ENCODE measurements around the gene P2RY13. TPM values are rescaled to one million over a fixed set of nuclear protein-coding genes. Genes with fewer than 3 reads are reported as not detected.

P2RY13 gene
- total and polyA plus RNA-seq, 2 of the 4 experiments (the other 2 are of a cell fraction): not detected

DNA sequence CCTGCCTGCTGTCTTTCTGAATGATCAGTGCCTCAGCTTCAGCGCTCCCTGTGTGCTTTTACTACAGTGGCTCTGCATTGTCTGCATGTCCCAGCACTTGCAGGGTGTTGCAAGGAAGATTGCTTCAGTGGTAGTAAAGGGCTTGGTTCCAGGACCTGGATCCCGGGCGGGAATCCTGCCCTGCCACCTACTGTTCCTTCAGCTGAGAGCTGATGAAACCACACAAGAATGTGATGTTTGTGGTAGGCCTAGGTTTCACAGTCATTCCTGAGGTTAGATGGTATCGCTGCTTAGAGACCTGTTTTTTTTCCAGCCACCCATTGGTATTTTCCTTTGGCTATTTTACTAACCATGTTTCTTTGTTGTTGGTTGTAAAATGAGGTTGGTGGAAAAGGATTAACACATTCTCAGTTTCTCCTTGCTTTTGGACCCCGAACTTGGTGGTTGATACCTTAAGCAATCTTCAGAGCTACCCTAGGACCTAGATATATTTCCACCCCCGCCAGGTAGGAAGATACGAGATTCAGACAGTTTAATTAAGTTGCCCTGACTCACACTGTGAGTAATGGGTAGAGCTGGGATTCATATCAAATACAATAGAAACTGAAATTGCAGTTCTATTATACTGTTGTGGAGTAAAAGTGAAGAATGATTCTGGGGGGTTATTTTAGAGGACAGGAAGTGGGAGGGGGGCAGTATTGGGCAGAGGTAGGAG is 24.1 kb downstream of the P2RY13 start (continued):
- TF ChIP-seq, protein P1, sequence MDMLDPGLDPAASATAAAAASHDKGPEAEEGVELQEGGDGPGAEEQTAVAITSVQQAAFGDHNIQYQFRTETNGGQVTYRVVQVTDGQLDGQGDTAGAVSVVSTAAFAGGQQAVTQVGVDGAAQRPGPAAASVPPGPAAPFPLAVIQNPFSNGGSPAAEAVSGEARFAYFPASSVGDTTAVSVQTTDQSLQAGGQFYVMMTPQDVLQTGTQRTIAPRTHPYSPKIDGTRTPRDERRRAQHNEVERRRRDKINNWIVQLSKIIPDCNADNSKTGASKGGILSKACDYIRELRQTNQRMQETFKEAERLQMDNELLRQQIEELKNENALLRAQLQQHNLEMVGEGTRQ (IDR thresholded peaks at IDR 0.05; ENCODE audit: low read depth, low read length): no peak

DNA sequence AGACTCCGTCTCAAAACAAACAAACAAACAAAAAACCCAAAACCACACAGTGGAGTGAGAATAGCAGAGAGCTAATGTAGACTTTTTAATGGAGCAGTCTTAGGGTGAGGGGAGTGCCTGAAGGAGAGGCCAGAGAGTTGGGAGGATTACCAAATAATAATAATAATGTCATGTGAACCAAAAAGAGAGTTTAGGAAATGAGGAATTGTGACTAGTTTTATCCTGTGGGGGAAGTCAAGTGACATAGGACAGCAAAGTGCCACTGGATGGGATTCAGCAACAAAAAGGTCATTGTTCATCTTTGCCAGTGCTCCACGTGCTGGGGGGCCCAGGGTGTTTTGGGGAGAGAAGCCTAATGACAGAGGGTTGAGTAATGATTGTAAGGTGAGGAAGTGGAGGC is 25.6 kb downstream of the P2RY13 start:
- Histone ChIP-seq H2BK120ac (ENCODE audit: low read depth, low read length) (0 out of 2 replicates have a peak overlapping the region, but pooled peaks have one; percentile 19), H2BK20ac (ENCODE audit: low read depth, low read length) (0 out of 2 replicates have a peak overlapping the region, but pooled peaks have one; percentile 10), H3K4me3 (ENCODE audit: insufficient read depth, low read depth, low read length) (no peak overlapping the region), H3K4me1 (ENCODE audit: control insufficient read depth, insufficient read depth, low read length) (peaks cover 15% of the 10 kb centered on the region), H3K9me3 (ENCODE audit: control insufficient read depth, insufficient read depth, low read length) (no peaks in the 10 kb centered on the region), H3K4ac (ENCODE audit: low read depth, low read length) (peak overlapping the region; percentile 25; the same call in 1 of the 2 replicates), H3K4me2 (ENCODE audit: low read depth, low read length) (no peak overlapping the region), H3K9ac (ENCODE audit: low read depth, low read length) (no peak overlapping the region), H4K8ac (ENCODE audit: low read depth in 2 of 2, low read length in 2 of 2) (no peak overlapping the region), H2AK9ac (replicated peaks; ENCODE audit: low read depth, low read length, poor library complexity) (no peak overlapping the region), H3K9me1 (ENCODE audit: insufficient read depth, low read length) (peaks cover 3% of the 10 kb centered on the region; the same call in 1 of the 2 replicates), H4K5ac (ENCODE audit: low read depth, low read length) (no peak overlapping the region), H3K27me3 (ENCODE audit: control insufficient read depth, insufficient read depth, low read length) (no peaks in the 10 kb centered on the region), H2BK5ac (ENCODE audit: low read depth, low read length, poor library complexity, severe bottlenecking) (no peak overlapping the region), H4K91ac (ENCODE audit: insufficient read depth, low read depth, low read length) (no peak overlapping the region), H3K27ac (ENCODE audit: insufficient read depth, low read length) (no peak overlapping the region), H4K20me1 (ENCODE audit: insufficient read depth, low read length) (no peaks in the 10 kb centered on the region), H2AFZ (replicated peaks; ENCODE audit: low read length, poor library complexity) (no peak overlapping the region), H3K23ac (ENCODE audit: low read depth, low read length) (no peak overlapping the region), H3K36me3 (ENCODE audit: control insufficient read depth, insufficient read depth, low read length) (no peaks in the 10 kb centered on the region), H2AK5ac (ENCODE audit: low read depth, low read length) (peak overlapping the region; percentile 20; the same call in 1 of the 2 replicates), H3K14ac (replicated peaks; ENCODE audit: low read depth, low read length) (no peak overlapping the region), H2BK15ac (ENCODE audit: low read depth, low read length) (0 out of 3 replicates have a peak overlapping the region, but pooled peaks have one; percentile 48), H3K18ac (ENCODE audit: low read depth, low read length) (0 out of 2 replicates have a peak overlapping the region, but pooled peaks have one; percentile 9), H3K56ac (ENCODE audit: extremely low read depth, insufficient read depth, low read length) (no peak overlapping the region), H3K79me1 (ENCODE audit: low read depth in 1 of 2, low read length in 2 of 2) (no peaks in the 10 kb centered on the region)
- dilution Hi-C loops (cut with HindIII; ENCODE audit: low sequenced_read_pairs, unreplicated experiment) (no loop called here), in situ Hi-C loops (cut with MboI; ENCODE audit: low sequenced_read_pairs) (no loop called here), intact Hi-C loops (cut with micrococcal nuclease) (loop anchor here (5.0 kb wide), 1 partner anchor 354 kb away; no protein-coding TSS in a partner anchor)
- no peak for DNase-seq
- CTCF ChIA-PET: interaction anchor here (1.0 to 1.2 kb wide), 2 partner anchors 12 to 22 kb away, joined by 3 to 4 read pairs; no protein-coding TSS in a partner anchor
- TF ChIP-seq SMC3 (IDR thresholded peaks at IDR 0.05; ENCODE audit: low read depth, low read length): no peak
- TF ChIP-seq POLR2A (IDR thresholded peaks at IDR 0.05; ENCODE audit: low read depth, low read length): no peak
- TF ChIP-seq, protein P2, sequence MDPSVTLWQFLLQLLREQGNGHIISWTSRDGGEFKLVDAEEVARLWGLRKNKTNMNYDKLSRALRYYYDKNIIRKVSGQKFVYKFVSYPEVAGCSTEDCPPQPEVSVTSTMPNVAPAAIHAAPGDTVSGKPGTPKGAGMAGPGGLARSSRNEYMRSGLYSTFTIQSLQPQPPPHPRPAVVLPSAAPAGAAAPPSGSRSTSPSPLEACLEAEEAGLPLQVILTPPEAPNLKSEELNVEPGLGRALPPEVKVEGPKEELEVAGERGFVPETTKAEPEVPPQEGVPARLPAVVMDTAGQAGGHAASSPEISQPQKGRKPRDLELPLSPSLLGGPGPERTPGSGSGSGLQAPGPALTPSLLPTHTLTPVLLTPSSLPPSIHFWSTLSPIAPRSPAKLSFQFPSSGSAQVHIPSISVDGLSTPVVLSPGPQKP (IDR thresholded peaks at IDR 0.05; ENCODE audit: borderline replicate concordance, low read depth, low read length): no peak
- no peak for TF ChIP-seq FOS (IDR thresholded peaks at IDR 0.05; ENCODE audit: low read depth, low read length)
- no peak for TF ChIP-seq RAD21 (IDR thresholded peaks at IDR 0.05; ENCODE audit: low read length)
- TF ChIP-seq MXI1 (IDR thresholded peaks at IDR 0.05; ENCODE audit: borderline replicate concordance, low read depth, low read length): no peak
- no peak for TF ChIP-seq RCOR1 (IDR thresholded peaks at IDR 0.05; ENCODE audit: insufficient replicate concordance, low read length)
- WGBS, 2 experiments (ENCODE audit: extremely low coverage in 2 of 2, insufficient read length in 1 of 2): no CpG with 5 or more reads among the region's 2 CpGs
- no peak for ATAC-seq (ENCODE audit: low read depth)
- no TSS peak for BruUV-seq (replicated peaks)
- POLR2A ChIA-PET (ENCODE audit: unreplicated experiment): no interaction called here

Data from IMR-90 (cell line).